Kidney epithelial cell (primary cell): Measurements from ENCODE around the gene AFAP1L2. TPM values are rescaled to one million over a fixed set of nuclear protein-coding genes. Genes with fewer than 3 reads are reported as not detected.

Source experiments
- DNase-seq: peaks from one replicate; pipeline ENCODE4 v3.0.0-alpha.2; 2010; ENCODE audit warnings: low read depth
- H3K27me3 ChIP-seq: 2 replicates; pipeline ENCODE4 v1.6.0; 2011; ENCODE audit warnings: low read length; ENCODE audit not compliant: control insufficient read depth, insufficient read depth
- H3K36me3 ChIP-seq: 2 replicates; pipeline ENCODE4 v1.5.1; 2011; ENCODE audit warnings: low read length; ENCODE audit not compliant: control insufficient read depth, insufficient read depth
- H3K4me3 ChIP-seq: 2 replicates; pipeline ENCODE4 v1.5.1; 2011; ENCODE audit warnings: low read depth, mild to moderate bottlenecking, control low read depth, low read length
- CTCF ChIP-seq: IDR thresholded peaks from 2 replicates; pipeline ENCODE4 v1.5.1; 2011; ENCODE audit warnings: mild to moderate bottlenecking, moderate library complexity, low read length, control low read depth, inconsistent platforms; ENCODE audit not compliant: insufficient read depth, poor library complexity, severe bottlenecking
- total RNA-seq: library from RNA; depleted of rRNA; stranded (reverse); fragments of >200 nt; gene quantifications from 2 replicates; pipeline ENCODE4 v1.2.3, GENCODE V29; 2015

Gene AFAP1L2
- total RNA-seq, 1 donor from 2014 or later: 10.2 TPM

GRCh38 chr10:114291516-114291915 is 112.8 kb downstream of the AFAP1L2 start:
- DNase-seq: no peak
- no peak overlapping the region for H3K4me3 ChIP-seq
- H3K27me3 ChIP-seq: no peaks in the 10 kb centered on the region
- H3K36me3 ChIP-seq: peaks cover under 1% of the 10 kb centered on the region
- no peak for TF ChIP-seq CTCF

GRCh38 chr10:114291076-114291475 is 113.2 kb downstream of the AFAP1L2 start:
- no peak for DNase-seq
- Histone ChIP-seq H3K4me3 (no peak overlapping the region), H3K27me3 (no peaks in the 10 kb centered on the region), H3K36me3 (no peaks in the 10 kb centered on the region)
- TF ChIP-seq CTCF: no peak

- no peak for DNase-seq
- TF ChIP-seq CTCF: no peak
- H3K36me3 ChIP-seq: no peaks in the 10 kb centered on the region
- no peaks in the 10 kb centered on the region for H3K27me3 ChIP-seq
- H3K4me3 ChIP-seq: no peak overlapping the region
Observed at GRCh38 chr10:114290038-114290437, 114.3 kb downstream of the AFAP1L2 start.

GRCh38 chr10:114289096-114289436 is 115.2 kb downstream of the AFAP1L2 start:
- Histone ChIP-seq H3K4me3 (no peak overlapping the region), H3K36me3 (no peaks in the 10 kb centered on the region), H3K27me3 (no peaks in the 10 kb centered on the region)
- TF ChIP-seq CTCF: no peak
- DNase-seq: no peak

- Histone ChIP-seq H3K27me3 (no peaks in the 10 kb centered on the region), H3K4me3 (no peak overlapping the region), H3K36me3 (no peaks in the 10 kb centered on the region)
- no peak for DNase-seq
- no peak for TF ChIP-seq CTCF
Observed at GRCh38 chr10:114288424-114289095, 115.7 kb downstream of the AFAP1L2 start.

- no peak for DNase-seq
- no peak for TF ChIP-seq CTCF
- H3K27me3 ChIP-seq: no peaks in the 10 kb centered on the region
- no peak overlapping the region for H3K4me3 ChIP-seq
- H3K36me3 ChIP-seq: no peaks in the 10 kb centered on the region
Observed at GRCh38 chr10:114286921-114287320, 117.4 kb downstream of the AFAP1L2 start.
